Measurements from ENCODE around the gene SERPINA12.
"Not testable (repeated sequence)": the region's sequence is repeated elsewhere in the genome, so short reads cannot be mapped to it uniquely, and the experiment has no call there.

Gene SERPINA12

DNA sequence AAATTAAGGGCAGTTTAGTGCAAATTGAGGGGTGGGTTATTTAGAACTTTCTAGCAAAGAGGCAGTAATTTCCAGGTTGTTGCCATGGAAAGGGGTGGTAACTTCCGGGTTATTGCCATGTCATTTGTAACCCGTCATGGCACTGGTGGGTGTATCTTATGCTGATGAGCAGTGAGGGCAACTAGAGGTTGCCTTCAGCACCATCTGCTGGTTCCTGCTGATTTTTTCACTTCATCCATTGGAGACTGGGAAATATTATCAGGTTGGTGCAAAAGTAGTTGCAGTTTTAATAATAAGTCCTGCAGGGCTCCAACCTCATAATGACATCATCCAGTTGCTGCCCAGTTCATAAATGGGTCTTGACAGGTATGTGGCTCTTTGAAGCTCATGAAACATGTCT is 27.6 kb upstream of the SERPINA12 start:
- DNase-seq (ENCODE audit: low read depth in 2 of 2) = no peak

DNA sequence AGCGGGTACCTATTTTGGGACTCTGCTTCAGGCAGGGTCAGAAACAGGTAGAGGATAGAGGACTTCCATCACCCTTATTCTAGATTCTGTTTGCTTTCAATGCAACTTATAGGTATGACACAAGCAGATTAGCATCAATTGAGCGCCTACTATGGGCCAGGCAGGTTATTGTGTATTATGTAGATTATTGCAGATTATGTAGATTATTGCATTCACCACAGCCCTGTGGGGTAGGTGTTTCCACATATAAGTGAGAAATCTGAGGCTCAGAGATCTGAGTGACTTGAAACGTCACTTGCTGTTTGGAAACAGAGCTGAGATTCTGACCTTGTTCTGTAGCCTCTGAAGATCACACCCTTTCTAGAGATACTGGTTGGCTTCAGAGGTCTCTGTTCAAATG is 26.2 kb upstream of the SERPINA12 start:
- no peak for DNase-seq (ENCODE audit: low read depth in 2 of 2)

DNA sequence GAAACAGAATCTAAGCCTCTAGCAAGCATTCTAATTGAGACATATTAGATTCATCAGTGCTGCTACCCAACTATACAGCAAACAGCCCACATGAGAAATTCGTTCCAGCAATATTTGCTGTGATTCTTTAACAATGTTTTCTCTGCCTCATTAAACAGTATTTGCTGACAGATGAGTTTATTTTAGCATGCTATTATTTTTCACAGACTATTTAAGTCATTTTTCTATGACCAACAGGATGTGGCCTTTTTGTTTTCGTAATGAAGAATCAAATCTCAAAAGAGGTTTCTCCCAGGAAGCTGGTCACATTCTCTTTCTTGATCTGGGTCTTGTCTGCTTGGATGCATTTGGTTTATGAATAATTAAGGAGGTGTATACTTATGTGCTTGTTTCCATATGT is 23.2 kb upstream of the SERPINA12 start:
- DNase-seq (ENCODE audit: low read depth in 2 of 2) = no peak

- no peak for DNase-seq (ENCODE audit: low read depth in 2 of 2)
Measured at GRCh38 chr14:94531187-94531586, 21.9 kb upstream of the SERPINA12 start.

DNA sequence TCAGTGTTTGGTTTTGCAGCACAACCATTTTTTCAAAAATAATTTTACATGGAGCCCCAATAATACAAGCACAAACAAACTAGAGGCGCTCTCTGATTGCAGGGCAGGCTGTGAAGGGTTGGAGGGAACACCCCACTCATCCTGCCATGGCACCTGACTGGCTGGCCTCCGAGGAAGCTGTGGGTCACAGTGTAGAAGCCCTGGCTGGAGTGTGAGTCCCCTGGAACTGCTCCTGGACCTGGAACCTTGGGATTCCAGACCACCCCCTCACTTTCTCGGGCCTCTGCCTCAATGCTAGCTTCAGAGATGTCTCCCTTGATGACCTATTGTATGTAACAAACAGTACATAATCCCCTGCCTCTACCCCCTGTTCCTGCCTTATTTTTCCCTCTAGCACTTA is 14.8 kb upstream of the SERPINA12 start:
- no peak for DNase-seq (ENCODE audit: low read depth in 2 of 2)

DNA sequence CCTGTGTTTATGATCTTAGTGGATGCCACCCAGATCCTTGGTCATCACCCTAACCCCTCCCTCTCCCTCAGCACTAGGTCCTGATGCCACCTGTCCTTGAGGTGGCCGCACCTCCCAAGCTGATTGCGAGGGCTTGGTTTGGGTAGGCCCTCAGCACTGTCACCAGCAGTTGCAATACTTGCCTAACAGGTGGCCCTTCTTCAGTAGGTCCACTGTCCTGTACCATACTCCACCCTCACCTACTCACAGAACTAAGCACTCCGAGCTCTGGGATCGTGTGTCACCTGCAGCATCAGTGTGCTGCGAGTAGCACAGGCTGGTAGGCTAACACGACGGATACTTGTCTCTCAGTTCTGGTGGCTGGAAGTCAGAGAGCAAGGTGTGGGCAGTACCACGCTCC is 14.0 kb upstream of the SERPINA12 start:
- no peak for DNase-seq (ENCODE audit: low read depth in 2 of 2)

- no peak for DNase-seq (ENCODE audit: low read depth in 2 of 2)
Measured at GRCh38 chr14:94522115-94522724, 13.0 kb upstream of the SERPINA12 start.

GRCh38 chr14:94521375-94522114 is 12.3 kb upstream of the SERPINA12 start:
- DNase-seq (ENCODE audit: low read depth in 2 of 2) = no peak

GRCh38 chr14:94517641-94518257 is 8.5 kb upstream of the SERPINA12 start:
- DNase-seq (ENCODE audit: low read depth in 2 of 2) = no peak

DNA sequence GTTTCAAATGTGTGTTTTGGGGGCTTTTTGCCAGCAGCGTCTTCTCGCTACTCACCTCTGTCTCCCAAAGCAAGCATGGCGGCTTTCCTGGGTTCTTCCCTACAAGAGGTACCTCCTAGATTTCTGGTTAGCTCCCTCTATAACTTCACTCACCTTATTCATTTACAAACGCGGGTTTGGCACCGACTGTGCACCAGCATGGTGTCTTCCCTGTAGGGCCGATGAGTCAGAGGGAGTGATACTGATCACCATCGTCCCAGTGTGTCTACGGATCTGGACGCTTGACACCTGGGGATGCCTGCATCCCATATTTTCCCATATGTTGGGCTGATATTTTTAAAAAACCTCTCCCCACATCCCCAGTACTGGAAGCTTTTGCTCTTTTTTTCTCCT is 8.0 kb upstream of the SERPINA12 start:
- no peak for DNase-seq (ENCODE audit: low read depth in 2 of 2)

- DNase-seq (ENCODE audit: low read depth in 2 of 2) = no peak
Measured at GRCh38 chr14:94515856-94516255, 6.6 kb upstream of the SERPINA12 start.

DNA sequence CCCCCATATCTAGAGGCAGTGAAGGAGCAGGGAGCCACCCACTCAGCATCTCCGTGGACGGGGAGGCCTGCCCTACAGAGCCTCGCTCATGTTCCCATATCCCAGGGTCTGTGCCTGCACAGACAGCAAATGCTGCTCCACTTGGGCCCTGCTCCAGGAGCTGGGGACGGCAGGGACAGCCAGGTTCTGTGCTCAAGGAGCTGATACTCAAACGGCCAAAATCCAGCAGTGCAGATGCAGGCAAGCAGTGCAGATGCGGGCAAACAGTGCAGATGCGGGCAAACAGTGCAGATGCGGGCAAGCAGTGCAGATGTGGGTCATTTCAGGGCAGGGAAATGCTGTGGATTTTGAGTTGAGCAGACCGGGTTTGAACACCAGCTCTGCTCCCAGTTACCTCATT is 6.2 kb upstream of the SERPINA12 start:
- DNase-seq (ENCODE audit: low read depth in 2 of 2) = no peak

DNA sequence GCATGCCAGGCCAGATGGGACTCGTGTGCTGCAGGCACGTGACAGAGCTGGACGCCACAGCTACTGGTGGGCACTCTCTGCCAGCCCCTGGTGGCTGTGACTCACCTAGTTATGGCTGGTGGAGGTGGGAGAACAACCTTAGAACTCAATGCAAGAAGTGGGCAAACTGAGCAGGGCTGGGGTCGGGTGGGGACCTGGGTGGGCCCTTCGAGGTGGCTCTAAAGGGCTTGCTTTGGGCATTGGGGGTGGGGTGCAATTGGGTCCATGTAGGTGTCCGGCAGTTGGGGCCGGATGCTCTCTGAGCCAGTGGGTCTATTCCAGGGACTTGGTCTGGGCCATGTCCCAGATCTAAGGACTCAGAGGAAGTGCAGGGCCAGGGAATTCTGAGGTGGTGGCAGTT is 5.1 kb upstream of the SERPINA12 start:
- DNase-seq (ENCODE audit: low read depth in 2 of 2) = no peak

DNA sequence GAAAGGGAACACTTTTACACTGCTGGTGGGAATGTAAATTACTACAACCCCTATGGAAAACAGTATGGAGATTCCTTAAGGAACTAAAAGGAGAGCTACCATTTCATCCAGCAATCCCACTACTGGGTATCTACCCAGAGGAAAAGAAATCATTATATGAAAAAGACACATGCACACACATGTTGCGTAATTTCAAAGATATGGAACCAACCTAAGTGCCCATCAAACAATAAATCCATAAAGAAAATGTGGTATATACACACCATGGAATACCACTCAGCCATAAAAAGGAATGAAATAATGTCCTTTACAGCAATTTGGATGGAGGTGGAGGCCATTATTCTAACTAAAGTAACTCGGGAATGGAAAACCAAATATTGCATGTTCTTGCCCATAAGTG is 1.2 kb upstream of the SERPINA12 start:
- not testable (repeated sequence) for DNase-seq (ENCODE audit: low read depth in 2 of 2)

- no peak for DNase-seq (ENCODE audit: low read depth in 2 of 2)
Measured at GRCh38 chr14:94505641-94506040, 3.6 kb downstream of the SERPINA12 start.

GRCh38 chr14:94505206-94505605 is 4.1 kb downstream of the SERPINA12 start:
- no peak for DNase-seq (ENCODE audit: low read depth in 2 of 2)

DNA sequence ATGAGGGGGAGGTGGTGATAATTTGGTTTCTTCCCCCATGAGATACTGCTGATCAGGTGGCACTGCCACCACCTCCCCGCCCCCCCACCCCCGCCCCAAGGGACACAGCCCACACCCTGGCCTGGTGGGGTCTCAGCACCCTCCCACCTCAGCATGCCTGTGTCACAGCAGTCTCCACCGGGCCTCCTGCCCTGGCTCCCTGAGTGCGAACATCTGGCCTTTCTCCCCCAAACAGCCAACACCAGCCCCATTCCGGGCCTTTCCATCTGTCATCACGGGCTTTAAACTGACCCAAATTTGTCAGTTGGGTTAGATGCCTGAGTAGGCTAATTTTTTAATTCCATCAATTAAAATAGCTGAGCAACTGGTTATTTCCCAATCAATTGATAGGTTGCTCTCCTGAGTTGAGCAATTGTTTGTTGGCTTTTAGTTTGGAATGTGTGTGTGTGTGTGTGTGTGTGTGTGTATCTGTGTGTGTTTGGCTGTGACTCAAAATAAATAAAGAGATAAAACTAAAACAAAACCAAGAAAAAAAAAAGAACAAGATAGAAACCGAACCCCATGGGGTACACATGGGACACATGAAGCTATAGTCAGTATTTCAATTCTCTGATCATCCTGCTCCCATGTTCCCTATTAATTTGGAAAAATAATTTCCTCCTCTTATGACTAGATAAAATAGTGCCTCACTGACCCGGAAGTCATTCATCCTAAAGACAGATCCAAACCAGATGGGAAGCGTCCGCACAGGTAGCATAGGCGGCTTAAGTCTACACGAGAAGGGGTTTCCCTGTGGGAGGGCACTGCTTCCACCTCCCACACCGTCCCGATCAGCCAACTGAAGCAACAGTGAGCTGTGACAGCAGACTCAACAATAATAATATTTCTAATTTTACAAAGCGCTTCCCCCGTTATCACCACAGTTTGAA is 7.4 kb downstream of the SERPINA12 start:
- DNase-seq (ENCODE audit: low read depth in 2 of 2) = no peak

DNA sequence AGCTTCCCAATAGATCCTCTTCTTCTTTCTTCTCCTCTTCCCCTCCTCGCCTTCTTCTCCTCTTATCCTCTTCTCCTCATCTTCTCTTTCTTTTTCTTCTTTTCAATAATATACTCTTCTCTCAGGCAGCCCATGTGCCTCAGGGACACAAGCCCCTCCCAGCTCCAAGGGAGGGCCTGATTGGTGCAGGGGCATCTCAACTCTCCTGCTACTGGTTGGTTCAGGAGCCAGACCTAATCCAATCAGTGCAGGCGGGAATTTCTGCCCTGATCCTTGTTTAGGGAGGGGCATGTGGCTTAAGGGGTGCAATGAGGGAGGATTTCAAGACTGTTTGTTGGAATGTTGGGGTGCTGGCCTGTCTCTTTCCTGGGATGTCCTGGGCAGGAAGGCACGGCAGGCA is 9.0 kb downstream of the SERPINA12 start:
- DNase-seq (ENCODE audit: low read depth in 2 of 2) = no peak

- no peak for DNase-seq (ENCODE audit: low read depth in 2 of 2)
Measured at GRCh38 chr14:94499673-94500072, 9.6 kb downstream of the SERPINA12 start.

- DNase-seq (ENCODE audit: low read depth in 2 of 2) = no peak
Measured at GRCh38 chr14:94498215-94498614, 11.1 kb downstream of the SERPINA12 start.

GRCh38 chr14:94494085-94494484 is 15.2 kb downstream of the SERPINA12 start:
- no peak for DNase-seq (ENCODE audit: low read depth in 2 of 2)

DNA sequence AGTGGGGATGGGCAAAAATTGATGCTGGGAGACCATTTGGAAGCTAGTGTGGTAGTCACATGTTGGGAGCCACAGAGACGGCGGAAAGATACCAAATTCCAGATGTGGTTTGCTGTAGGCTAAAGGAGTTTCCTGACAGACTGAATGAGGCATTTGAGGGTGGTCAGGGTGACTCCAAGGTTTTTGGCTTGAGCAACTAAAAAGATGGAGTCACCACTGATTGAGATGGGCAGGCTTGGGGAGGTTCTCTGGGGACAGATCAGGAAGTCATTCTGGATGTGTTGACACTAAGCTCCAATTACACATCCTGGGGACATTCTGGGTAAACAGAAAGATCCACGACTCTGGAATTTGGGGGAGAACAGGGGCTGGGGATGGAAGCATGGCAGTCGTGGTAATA is 17.8 kb downstream of the SERPINA12 start:
- no peak for DNase-seq (ENCODE audit: low read depth in 2 of 2)

All from stimulated activated CD4-positive, alpha-beta T cell treated with anti-CD3 and anti-CD28 coated beads, Interleukin-4, amount 100 ng/mL, for 48 hours (primary cell).